Measurements from ENCODE around the gene KIF3B.
"Not testable (repeated sequence)": the region's sequence is repeated elsewhere in the genome, so short reads cannot be mapped to it uniquely, and the experiment has no call there.

The KIF3B gene

DNA sequence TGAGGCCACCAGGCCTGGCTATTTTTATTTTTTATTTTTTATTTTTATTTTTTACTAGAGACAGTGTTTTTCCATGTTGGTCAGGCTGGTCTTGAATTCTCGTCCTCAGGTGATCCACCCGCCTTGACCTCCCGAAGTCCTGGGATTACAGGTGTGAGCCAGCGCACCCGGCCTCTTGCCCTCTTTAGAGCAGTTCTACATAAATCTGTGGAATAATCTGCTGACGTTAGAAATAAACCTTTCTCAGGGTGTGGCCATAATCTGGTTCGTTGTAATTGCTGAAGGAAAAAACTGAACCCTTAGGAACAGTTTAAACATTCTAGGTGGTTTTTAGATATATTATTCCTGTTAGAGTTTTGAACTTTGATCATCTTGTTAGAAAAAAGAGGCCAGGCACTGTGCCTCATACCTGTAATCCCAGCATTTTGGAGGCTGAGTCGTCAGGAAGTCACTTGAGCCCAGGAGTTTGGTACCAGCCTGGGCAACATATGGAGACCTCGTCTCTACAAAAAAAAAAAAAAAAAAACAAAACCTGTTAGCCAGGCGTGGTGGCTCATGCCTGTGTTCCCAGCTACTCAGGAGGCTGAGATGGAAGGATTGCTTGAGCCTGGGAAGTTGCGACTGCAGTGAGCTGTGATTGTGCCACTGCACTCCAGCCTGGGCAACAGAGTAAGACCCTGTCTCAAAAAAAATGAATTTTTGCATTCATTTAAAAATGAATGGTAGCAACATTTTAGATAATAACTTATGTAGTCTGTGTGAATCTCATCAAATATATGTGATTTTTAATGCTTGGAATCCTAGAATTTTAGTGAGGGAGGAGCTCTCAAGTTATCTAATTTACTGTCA, 104.9 kb downstream of the KIF3B start:
- TF ChIP-seq SPI1 (IDR thresholded peaks at IDR 0.05; ENCODE audit: borderline replicate concordance, low read depth) (no peak), POLR2AphosphoS5 (IDR thresholded peaks at IDR 0.05; ENCODE audit: low read depth) (no peak), GABPA (IDR thresholded peaks at IDR 0.05; ENCODE audit: low read depth) (no peak)
- TF ChIP-seq, protein P1, sequence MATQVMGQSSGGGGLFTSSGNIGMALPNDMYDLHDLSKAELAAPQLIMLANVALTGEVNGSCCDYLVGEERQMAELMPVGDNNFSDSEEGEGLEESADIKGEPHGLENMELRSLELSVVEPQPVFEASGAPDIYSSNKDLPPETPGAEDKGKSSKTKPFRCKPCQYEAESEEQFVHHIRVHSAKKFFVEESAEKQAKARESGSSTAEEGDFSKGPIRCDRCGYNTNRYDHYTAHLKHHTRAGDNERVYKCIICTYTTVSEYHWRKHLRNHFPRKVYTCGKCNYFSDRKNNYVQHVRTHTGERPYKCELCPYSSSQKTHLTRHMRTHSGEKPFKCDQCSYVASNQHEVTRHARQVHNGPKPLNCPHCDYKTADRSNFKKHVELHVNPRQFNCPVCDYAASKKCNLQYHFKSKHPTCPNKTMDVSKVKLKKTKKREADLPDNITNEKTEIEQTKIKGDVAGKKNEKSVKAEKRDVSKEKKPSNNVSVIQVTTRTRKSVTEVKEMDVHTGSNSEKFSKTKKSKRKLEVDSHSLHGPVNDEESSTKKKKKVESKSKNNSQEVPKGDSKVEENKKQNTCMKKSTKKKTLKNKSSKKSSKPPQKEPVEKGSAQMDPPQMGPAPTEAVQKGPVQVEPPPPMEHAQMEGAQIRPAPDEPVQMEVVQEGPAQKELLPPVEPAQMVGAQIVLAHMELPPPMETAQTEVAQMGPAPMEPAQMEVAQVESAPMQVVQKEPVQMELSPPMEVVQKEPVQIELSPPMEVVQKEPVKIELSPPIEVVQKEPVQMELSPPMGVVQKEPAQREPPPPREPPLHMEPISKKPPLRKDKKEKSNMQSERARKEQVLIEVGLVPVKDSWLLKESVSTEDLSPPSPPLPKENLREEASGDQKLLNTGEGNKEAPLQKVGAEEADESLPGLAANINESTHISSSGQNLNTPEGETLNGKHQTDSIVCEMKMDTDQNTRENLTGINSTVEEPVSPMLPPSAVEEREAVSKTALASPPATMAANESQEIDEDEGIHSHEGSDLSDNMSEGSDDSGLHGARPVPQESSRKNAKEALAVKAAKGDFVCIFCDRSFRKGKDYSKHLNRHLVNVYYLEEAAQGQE (IDR thresholded peaks at IDR 0.05; ENCODE audit: insufficient replicate concordance, low read depth): no peak
- TF ChIP-seq, protein P2, sequence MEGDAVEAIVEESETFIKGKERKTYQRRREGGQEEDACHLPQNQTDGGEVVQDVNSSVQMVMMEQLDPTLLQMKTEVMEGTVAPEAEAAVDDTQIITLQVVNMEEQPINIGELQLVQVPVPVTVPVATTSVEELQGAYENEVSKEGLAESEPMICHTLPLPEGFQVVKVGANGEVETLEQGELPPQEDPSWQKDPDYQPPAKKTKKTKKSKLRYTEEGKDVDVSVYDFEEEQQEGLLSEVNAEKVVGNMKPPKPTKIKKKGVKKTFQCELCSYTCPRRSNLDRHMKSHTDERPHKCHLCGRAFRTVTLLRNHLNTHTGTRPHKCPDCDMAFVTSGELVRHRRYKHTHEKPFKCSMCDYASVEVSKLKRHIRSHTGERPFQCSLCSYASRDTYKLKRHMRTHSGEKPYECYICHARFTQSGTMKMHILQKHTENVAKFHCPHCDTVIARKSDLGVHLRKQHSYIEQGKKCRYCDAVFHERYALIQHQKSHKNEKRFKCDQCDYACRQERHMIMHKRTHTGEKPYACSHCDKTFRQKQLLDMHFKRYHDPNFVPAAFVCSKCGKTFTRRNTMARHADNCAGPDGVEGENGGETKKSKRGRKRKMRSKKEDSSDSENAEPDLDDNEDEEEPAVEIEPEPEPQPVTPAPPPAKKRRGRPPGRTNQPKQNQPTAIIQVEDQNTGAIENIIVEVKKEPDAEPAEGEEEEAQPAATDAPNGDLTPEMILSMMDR (IDR thresholded peaks at IDR 0.05; ENCODE audit: insufficient read depth, low read length): no peak
- no peak for DNase-seq (ENCODE audit: low read depth in 1 of 2, low spot score in 1 of 2)
- Histone ChIP-seq H3K27me3 (ENCODE audit: insufficient read depth, poor library complexity, severe bottlenecking) (no peaks in the 10 kb centered on the region), H3K4me3 (replicated peaks; ENCODE audit: insufficient read depth, low read length) (no peak overlapping the region), H3K27ac (replicated peaks) (no peak overlapping the region)

DNA sequence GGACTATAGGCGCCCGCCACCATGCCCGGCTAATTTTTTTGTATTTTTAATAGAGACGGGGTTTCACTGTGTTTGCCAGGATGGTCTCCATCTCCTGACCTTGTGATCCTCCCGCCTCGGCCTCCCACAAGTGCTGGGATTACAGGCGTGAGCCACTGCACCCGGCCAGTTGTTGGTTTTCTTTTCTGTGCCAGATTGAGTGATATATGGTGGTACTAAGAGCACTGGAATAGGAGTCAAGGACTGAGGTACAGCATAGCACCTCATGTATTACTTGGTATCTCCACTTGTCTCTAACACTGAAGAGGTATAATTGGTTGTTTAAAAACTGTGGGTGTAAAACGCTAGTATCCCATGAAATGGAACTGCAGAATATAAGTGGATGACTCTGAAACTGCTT, 106.0 kb downstream of the KIF3B start:
- H3K27me3 ChIP-seq (ENCODE audit: insufficient read depth, poor library complexity, severe bottlenecking); H3K27ac ChIP-seq (replicated peaks); H3K4me3 ChIP-seq (replicated peaks; ENCODE audit: insufficient read depth, low read length); DNase-seq (ENCODE audit: low read depth in 1 of 2, low spot score in 1 of 2): not testable (repeated sequence)

Data from HL-60 (cell line).